Measurements from ENCODE around the gene SLC9A9.

- TF ChIP-seq EZH2 (IDR thresholded peaks at IDR 0.05; ENCODE audit: borderline replicate concordance, low read depth, low read length, severe bottlenecking), result no peak
- no peak for TF ChIP-seq CTCF (IDR thresholded peaks at IDR 0.05; ENCODE audit: borderline replicate concordance, extremely low read depth, low read length, poor library complexity, severe bottlenecking)
These were observed 56.9 kb downstream of the SLC9A9 start for GRCh38 chr3:143791386-143791785.

Data from DND-41 (cell line).